Adipose tissue (tissue), 3 donors: ENCODE measurements around the gene DYNC1LI2. TPM values are rescaled to one million over a fixed set of nuclear protein-coding genes. Genes with fewer than 3 reads are reported as not detected.
"Not testable (repeated sequence)": the region's sequence is repeated elsewhere in the genome, so short reads cannot be mapped to it uniquely, and the experiment has no call there.

Experiments used
- H3K27ac ChIP-seq: one replicate; pipeline ENCODE4 v1.5.1; 2013; ENCODE audit warnings: low read depth, low read length
- WGBS, 3 donors: extraction: QIAGEN DNeasy Blood & Tissue Kit; methylation state at CpG; one replicate each; pipeline ENCODE4 v1.1.7; 2013; 5-methylcytosine and 5-hydroxymethylcytosine counted together
- polyA plus RNA-seq, 3 donors: library from polyadenylated mRNA; stranded (reverse); fragments of 200-250 nt; gene quantifications; one replicate each; pipeline ENCODE4 v1.2.3, GENCODE V29; 2013
- donor health status: healthy with polysubstance abuse.
- donor health status: Bipolar disorder and iron deficiency.
- donor health status: healthy.

DYNC1LI2 gene
- polyA plus RNA-seq, 3 donors = 32.8 to 106 (median 57.0) TPM

DNA sequence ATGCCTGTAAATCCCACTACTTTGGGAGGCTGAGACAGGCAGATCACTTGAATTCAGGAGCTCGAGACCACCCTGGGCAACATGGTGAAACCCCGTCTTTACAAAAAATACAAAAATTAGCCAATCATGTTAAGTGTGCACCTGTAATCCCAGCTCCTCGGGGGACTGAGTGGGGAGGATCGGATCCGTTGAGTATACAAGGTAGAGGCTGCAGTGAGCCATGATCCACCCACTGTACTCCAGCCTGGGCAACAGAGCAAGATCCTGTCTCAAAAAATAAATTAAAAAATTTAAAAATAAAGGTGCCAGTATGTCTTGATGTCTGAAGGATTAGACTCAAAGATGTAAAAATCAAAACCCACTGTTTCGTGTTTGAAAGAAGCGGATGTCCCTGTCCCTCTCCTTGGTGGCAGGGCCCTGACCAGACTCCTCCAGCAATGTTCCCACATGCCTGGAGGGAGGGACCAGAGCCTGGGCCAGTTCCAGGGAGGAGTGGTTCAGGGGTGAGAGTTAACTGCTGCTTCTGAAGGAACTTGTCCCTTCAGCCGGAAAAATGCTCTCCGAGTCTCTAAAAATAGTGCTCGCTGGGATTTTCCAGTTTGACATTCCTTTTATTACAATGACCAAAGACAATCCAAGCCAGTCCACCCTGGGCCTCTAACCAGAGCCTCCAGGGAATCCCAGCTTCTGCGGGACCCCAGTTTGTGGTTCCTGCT is 45.5 kb downstream of the DYNC1LI2 start:
- WGBS, 3 donors = 68 to 83% (median 74%) methylated on average over 11 of the region's 11 CpGs
- no peak overlapping the region for H3K27ac ChIP-seq

DNA sequence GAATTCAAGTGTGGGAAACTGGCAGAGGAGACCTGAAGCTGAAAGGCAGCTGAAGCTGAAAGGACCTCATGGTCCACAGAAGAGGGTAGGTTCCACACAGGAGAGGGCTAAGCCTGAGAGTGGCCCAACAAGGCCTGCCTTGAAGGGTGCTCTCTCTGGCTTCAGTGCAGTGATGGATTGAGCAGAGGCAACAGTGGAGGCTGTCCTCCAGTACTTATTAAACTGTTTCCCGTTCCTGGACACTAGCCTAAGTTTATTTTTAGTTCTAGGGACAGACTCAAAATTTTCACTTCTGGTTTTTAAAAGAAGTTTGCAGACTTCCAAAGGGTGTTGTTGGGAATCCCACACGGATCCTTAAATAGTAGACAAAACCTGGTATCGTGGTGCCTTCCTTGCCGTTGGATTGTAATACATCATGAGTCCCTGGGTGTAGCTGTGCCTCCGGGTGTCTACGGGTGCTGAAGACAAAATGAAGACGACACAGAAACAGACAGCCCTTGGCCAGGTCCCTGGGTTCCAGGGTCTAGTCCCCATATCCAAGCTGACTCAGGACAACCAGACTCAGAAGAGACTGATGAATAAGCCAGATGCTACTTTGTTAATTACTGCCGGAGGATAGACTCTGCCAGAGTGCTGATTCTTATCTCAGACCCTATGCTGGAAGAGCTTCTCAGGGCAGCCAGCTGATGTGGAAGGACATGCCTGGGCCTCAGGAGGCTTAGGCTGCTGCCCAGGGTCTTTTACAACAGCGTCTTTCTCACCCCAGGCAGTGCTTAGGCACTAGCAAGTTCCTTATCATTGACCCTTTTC is 47.8 kb downstream of the DYNC1LI2 start:
- 38 to 64% (median 50%) methylated on average over 9 of the region's 9 CpGs for WGBS, 3 donors
- no peak overlapping the region for H3K27ac ChIP-seq

DNA sequence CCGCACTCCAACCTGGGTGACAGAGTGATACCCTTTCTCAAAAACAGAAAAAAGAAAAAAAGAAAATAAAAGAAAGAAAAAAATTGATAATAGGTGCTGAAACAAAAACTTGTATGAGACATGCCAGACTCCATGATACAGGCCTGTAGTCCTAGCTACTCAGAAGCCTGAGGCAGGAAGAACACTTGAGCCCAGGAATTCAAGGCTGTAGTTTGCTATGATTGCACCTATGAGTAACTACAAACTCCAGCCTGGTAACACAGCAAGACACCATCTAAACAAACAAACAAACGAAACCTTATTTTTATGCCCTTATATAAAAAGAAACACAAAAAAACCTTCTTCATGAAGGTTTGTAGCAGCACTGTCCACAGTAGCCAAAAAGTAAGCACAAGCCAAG is 49.9 kb downstream of the DYNC1LI2 start:
- WGBS, 3 donors = 90 to 97% (median 96%) methylated on average over 2 of the region's 2 CpGs
- no peak overlapping the region for H3K27ac ChIP-seq

DNA sequence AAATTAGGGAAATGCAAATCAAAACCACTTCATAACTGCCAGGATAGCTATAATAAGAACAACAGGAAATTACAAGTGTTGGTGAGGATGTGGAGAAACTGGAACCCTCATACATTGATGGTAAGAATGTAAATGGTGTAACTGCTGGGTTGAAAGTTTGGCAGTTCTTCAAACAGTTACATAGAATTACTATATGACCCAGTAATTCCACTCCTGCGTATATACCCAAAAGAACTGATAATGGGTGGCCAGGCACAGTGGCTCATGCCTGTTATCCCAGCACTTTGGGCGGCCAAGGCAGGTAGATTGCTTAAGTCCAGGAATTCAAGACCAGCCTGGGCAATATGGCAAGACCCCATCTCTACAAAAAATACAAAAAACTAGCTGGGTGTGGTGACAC is 50.4 kb downstream of the DYNC1LI2 start:
- H3K27ac ChIP-seq = no peak overlapping the region
- WGBS, 3 donors = 71 to 92% (median 78%) methylated on average over 2 of the region's 2 CpGs

DNA sequence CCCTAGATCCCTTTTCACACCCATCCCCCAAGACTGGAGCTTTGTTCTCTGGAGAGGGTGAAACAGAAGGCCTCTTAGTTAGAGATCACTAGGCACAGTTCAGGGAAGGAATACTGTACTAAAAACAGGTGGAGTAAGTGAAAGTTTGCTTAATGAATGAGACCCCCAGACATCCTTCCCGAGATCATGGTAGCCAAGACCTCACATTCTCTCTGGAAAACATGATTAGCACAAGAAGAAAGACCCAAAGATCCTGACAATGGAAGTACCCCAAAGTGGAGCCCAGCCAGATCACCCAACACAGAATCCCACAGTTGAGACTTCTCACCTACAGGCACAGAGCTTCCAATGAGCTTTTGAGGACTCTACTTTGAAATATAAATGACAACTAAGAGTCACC is 51.5 kb downstream of the DYNC1LI2 start:
- H3K27ac ChIP-seq = no peak overlapping the region
- WGBS, 3 donors = 66 to 100% (median 76%) methylated on average over 1 of the region's 1 CpG

DNA sequence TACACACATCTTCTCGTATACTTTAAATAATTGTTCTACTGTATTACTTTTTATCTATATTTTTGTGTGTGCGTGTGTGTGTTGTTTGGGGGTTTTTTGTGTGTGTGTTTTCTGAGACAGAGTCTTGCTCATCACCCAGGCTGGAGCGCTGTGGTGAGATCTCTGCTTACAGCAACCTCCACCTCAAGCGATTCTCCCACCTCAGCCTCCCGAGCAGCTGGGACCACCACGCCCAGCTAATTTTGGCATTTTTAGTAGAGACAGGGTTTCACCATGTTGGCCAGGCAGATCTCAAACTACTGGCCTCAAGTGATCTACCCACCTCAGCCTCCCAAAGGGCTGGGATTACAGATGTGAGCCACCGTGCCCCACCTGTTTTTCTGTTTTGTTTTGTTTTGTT is 53.4 kb downstream of the DYNC1LI2 start:
- WGBS, 3 donors = 82 to 94% (median 88%) methylated on average over 7 of the region's 7 CpGs
- H3K27ac ChIP-seq = no peak overlapping the region

DNA sequence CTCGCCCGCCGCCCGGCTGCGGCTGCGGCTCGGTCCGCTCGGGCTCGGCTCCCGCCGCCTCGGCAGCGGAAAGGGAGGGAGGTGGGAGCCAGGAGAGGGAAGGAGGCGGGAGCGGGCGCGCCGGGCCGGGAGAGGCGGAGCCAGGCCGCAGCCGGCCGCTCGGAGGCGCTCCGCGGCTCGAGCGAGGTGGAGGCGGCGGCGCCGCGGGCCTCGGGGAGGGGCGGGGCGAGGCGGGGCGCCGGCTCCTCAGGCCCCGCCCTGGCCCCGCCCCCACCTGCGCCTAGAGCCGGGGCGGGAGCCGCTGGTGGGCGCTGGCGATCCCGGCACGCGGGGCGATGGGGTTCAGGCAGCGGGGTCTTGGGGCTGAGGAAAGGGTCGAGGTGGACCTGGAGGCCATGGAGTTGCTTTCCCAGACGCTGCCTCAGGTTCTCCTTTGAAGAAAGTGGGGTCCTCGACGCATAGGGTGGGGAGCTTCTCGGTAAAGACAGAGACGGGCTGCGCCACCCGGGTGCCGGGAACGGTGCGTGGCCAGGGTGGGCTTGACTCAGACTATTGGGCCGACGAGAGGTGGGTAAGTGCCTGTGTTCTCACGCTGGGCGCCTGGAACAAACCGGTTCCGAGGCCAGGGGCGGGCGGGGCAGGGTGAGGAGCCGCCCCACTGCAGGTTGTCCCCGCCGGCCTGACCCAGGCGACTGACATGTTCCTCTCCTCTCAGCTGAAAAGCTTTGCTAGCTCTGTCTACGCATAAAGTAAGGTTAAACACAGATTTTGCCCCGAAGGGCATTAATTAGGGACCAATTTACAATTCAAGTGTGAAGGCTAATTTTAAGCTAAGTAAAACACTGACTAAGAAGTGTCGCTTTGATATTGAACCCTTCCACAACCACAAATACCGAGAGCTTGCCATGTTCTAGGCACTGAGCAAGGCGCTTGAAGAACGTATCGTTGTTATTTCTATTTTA is 54.5 kb downstream of the DYNC1LI2 start, which contains the start of gene CMTM4:
CMTM4 (minus strand) TSS at position 75 of the 962 bp plus-strand sequence. CDS start 218 bp downstream, outside the sequence.
- H3K27ac ChIP-seq = no peak within 1 kb of the TSS
- 5% methylated on average over 50 to 81 of the region's 84 CpGs for WGBS, 3 donors

DNA sequence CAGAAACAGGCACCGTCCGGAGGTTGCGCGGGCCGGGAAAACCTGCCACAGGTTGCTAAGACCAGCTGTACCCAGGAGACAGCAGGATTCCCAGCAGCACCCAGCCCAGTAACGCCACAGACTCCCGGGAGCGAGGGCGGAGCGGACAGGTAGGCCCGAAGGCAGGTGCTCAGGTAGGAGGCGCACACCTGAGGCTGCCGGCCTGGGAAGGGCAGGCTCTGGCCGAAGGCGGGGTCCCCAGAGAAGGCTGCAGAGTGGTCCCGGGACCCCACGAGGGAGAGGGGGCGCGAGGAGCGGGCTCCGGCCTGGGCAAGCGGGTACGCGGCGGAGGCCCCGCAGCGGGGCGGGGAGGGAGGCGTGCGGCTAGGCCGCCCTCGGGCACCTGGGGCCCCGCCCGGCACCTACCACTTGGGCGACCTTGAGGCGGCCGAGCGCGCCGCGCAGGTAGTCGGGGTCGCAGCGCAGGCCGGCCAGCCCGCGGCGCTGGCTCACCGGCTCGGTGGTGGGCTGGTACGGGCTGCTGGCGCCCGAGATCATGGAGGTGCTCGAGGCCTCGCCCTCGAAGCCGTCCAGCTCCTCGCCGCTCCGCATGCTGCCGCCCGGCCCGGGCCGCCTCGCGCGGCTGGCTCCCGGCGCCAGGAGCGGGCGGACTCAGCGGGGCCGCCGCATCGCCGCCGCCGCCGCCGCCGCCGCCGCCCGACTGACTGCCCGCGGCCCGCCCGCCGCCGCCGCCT is 55.3 kb downstream of the DYNC1LI2 start:
- WGBS, 3 donors = 1 to 4% (median 2%) methylated on average over 48 to 91 of the region's 91 CpGs
- no peak overlapping the region for H3K27ac ChIP-seq

DNA sequence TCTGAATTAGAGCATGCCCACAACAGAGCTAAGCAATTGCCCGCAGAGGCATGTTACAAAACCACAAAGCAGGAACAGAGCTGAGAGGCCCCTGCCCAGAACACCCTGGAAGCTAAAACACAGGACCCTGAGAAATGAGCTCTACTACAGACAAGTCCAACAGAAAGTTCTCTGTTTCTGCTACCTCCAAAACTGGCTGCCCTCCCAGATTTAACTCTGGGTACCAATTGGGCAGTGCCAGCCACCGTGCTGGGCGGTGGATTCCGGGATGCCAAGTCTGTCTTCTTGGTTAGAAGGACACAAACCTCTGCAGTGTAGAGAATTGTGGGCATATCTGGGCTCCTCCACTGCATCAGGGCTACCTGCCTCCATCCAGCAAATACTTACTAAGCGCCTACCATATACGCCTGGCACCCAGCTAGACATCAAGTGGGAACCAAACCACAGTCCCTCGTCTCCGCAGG is 55.9 kb downstream of the DYNC1LI2 start:
- no peak overlapping the region for H3K27ac ChIP-seq
- 18 to 49% (median 42%) methylated on average over 8 of the region's 8 CpGs for WGBS, 3 donors

DNA sequence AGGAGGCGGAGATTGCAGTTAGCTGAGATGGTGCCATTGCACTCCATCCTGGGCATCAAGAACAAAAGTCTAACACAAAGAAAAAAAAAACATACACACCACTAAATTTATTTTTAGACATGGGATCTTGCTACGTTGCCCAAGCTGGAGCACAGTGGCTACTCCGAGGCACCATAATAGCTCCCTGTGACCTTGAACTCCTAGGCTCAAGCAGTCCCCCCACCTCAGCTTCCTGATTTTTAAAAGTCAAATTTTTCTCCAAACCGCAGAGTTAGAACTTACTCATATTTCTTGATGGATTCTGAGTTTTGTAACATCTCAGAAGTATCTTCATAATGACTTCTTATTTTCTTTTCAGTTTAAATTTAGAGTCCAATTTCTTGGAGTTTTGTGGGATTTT is 58.3 kb downstream of the DYNC1LI2 start:
- WGBS, 3 donors = 87 to 91% (median 90%) methylated on average over 4 of the region's 4 CpGs
- H3K27ac ChIP-seq = no peak overlapping the region

DNA sequence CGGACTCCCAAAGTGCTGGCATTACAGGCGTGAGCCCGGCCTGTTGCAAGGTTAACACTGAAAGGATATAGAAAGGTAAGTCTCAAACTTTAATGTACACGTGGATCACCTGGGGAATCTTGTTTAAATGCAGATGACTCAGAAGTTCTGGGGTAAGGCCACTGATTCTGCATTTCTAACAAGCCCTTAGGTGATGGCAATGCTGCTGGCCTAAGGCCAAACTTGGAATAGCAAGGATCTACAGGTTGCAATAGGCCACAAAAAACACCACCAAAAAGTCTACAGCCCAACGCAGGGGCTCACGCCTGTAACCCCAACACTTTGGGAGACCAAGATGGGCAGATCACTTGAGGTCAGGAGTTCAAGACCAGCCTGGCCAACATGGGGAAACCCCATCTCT is 59.1 kb downstream of the DYNC1LI2 start:
- 85 to 92% (median 89%) methylated on average over 6 of the region's 6 CpGs for WGBS, 3 donors
- H3K27ac ChIP-seq = no peak overlapping the region

DNA sequence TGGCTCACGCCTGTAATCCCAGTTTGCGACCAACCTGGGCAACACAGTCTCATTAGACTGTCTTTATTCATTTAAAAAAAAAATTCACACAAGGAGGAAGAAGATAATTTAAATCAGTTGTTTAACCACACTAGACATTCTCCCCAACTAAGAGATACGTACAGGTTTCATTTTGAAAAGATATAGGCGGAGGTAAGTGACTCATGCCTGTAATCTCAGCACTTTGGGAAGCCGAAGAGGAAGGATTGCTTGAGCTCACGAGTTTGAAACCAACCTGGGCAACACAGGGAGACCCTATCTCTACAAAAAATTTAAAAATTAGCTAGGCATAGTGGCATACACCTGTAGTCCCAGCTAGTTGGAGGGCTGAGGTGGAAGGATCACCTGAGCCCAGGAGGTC is 60.2 kb downstream of the DYNC1LI2 start:
- 78 to 89% (median 87%) methylated on average over 6 of the region's 6 CpGs for WGBS, 3 donors
- no peak overlapping the region for H3K27ac ChIP-seq

DNA sequence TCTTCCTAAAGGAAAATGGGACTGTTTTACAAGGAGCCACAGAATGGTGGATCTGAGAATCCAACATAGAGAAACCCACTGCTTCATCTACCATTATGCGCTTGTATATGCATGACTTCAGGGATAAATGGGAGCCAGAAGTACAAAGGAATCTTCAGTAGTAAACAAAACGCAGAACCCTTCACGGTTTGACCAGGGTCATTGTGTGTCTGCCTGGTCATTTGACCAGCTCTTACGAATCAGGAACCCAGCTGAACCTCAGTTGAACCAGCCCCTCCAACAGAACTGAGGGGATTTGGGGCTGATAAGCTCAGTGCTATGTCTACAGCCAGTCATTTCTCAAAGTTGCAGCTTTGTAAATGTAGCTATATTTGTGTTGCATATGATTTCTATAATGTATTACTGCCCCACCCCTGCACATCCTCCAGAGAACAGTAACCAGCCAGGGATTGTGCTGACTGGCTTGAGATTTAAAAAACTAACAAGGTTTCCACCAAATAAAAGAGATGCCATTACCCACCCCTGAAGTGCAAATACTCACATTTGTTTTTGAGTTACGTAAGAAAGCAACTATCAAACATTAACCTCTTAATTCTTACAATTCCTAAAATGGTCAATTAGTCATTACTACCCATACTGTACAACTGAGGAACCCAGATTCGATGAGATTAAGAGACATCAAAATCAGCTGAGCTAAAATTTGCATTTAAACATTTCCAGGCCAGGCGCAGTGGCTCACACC is 61.1 kb downstream of the DYNC1LI2 start:
- 67 to 86% (median 82%) methylated on average over 7 of the region's 7 CpGs for WGBS, 3 donors
- H3K27ac ChIP-seq = no peak overlapping the region

DNA sequence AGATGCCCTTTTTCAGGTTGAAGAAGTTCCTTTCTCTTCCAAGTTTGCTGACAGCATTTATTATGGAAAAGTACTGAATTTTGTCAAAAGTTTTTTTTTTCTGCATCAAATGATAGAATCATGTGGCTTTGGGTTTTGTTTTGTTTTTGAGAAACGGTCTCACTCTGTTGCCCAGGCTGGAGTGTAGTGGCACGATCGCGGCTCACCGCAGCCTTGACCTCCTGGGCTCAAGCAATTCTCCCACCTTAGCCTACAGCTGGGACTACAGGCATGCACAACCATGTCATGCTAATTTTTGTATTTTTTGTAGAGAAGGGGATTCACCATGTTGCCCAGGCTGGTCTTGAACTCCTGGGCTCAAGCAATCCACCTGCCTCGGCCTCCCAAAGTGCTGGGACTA is 62.1 kb downstream of the DYNC1LI2 start:
- 86 to 95% (median 94%) methylated on average over 6 of the region's 6 CpGs for WGBS, 3 donors
- no peak overlapping the region for H3K27ac ChIP-seq

DNA sequence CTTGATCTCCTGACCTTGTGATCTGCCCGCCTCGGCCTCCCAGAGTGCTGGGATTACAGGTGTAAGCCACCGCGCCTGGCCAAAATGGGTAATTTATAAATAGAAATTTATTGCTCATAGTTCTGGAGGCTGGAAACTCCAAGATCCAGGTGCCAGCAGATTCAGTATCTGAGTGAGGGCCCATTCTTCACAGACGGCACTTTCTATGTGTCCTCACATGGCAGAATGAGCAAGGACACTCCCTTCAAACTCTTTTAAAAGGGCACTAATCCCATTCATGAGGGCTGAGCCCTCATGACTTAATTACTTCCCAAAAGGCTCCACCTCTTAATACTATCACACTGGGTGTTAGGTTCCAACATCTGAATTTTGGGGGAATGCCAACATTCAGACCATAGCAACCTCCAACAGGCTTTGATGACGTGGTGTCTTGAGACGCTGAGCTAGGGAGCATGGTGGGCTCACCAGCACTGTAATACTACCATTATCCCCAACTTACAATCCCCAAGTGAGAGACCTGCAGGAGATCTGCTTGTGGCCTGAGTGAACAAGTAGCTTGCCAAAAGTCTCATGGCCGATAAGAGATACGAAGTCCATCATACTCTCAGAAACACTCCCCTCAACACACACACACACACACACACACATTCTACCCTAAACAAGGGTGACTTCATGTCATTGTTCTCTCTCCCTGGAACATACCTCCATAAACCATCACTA is 63.3 kb downstream of the DYNC1LI2 start:
- 82 to 95% (median 94%) methylated on average over 9 of the region's 9 CpGs for WGBS, 3 donors
- no peak overlapping the region for H3K27ac ChIP-seq

DNA sequence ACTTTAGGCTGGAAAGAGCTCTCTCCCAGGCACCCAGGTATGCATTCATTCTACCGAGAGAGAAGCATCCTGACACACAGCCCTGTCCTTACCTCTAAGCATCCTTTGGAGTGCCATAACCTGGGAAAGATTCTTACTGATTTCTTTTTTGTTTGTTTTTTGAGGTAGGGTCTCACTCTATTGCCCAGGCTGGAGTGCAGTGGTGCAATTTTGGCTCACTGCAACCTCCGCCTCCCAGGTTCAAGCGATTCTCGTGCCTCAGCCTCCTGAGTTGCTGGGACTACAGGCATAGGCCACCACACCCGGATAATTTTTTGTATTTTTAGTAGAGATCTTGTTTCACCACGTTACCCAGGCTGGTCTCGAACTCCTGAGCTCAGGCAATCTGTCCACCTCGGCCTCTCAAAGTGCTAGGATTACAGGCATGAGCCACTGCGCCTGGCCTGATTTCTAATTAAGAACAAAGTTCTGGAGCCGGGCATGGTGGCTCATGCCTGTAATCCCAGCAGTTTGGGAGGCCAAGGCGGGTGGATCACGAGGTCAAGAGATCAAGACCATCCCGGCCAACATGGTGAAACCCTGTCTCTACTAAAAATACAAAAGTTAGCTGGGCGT is 65.8 kb downstream of the DYNC1LI2 start:
- not testable (repeated sequence) for H3K27ac ChIP-seq
- 93 to 95% (median 93%) methylated on average over 14 of the region's 14 CpGs for WGBS, 3 donors
